ENCODE results near the gene TAL1.

GRCh38 chr1:47201179-47201578 lies 30.8 kb downstream of the TAL1 start:
- TF ChIP-seq ARNTL (CRISPR knock-in tag; IDR thresholded peaks at IDR 0.05; ENCODE audit: borderline replicate concordance, low read depth) (no peak), ZFP3 (CRISPR knock-in tag; IDR thresholded peaks at IDR 0.05) (no peak), SNAI2 (CRISPR knock-in tag; IDR thresholded peaks at IDR 0.05) (no peak)
